Activated T-helper 1 cell treated with anti-CD3 and anti-CD28 coated beads, Interleukin-12 subunit alpha, Interleukin-12 subunit beta, Interleukin-2, Interleukin-4 antibody, amounts not matched to agents 30 ng/mL and 10 ng/mL and 1 ng/mL, durations not matched to agents 14 hours and 24 hours and 36 hours (primary cell): Measurements from ENCODE around the gene IRAK2. TPM values are rescaled to one million over a fixed set of nuclear protein-coding genes. Genes with fewer than 3 reads are reported as not detected.
A peak's percentile ranks its signal among the peaks of the same experiment; 100 is the strongest.

ENCODE experiments used
- DNase-seq: peaks from one replicate; pipeline ENCODE4 v3.0.0; 2021; ENCODE audit warnings: low spot score
- H3K27ac Mint-ChIP-seq: one replicate; pipeline ENCODE4 v1.8.0; 2021; ENCODE audit warnings: mild to moderate bottlenecking, mixed read lengths
- H3K27me3 Mint-ChIP-seq: one replicate; pipeline ENCODE4 v1.8.0; 2022; ENCODE audit warnings: mild to moderate bottlenecking, moderate library complexity, mixed read lengths; ENCODE audit not compliant: insufficient read depth
- H3K36me3 Mint-ChIP-seq: one replicate; pipeline ENCODE4 v1.8.0; 2021; ENCODE audit warnings: low read depth, mixed read lengths
- H3K4me1 Mint-ChIP-seq: one replicate; pipeline ENCODE4 v1.8.0; 2021; ENCODE audit warnings: low read depth, mixed read lengths
- H3K4me3 Mint-ChIP-seq: one replicate; pipeline ENCODE4 v1.8.0; 2021; ENCODE audit warnings: mild to moderate bottlenecking, moderate library complexity, mixed read lengths
- H3K9me3 Mint-ChIP-seq: one replicate; pipeline ENCODE4 v1.8.0; 2021; ENCODE audit warnings: mixed read lengths
- intact Hi-C: fragments of 100-400 bp; cut with micrococcal nuclease; formaldehyde crosslinking; loops from one replicate; pipeline ENCODE4 v1.15.1; 2024
- total RNA-seq: library from RNA; stranded (reverse); gene quantifications from 2 replicates; pipeline ENCODE4 v1.2.3, GENCODE V29; 2022

Gene IRAK2
- total RNA-seq, 1 donor from 2014 or later = 8.6 TPM

GRCh38 chr3:10289787-10290355 lies 125.2 kb downstream of the IRAK2 start:
- Mint-ChIP-seq H3K4me3 (no peak overlapping the region), H3K36me3 (peaks cover 51% of the 10 kb centered on the region), H3K4me1 (peaks cover 41% of the 10 kb centered on the region), H3K27me3 (no peaks in the 10 kb centered on the region), H3K9me3 (no peaks in the 10 kb centered on the region), H3K27ac (no peak overlapping the region)
- no peak for DNase-seq
- intact Hi-C loops = no loop called here

GRCh38 chr3:10290481-10291176 lies 125.9 kb downstream of the IRAK2 start:
- H3K4me1 Mint-ChIP-seq = peaks cover 34% of the 10 kb centered on the region
- H3K27me3 Mint-ChIP-seq = no peaks in the 10 kb centered on the region
- H3K4me3 Mint-ChIP-seq = no peak overlapping the region
- H3K9me3 Mint-ChIP-seq = no peaks in the 10 kb centered on the region
- no peak overlapping the region for H3K27ac Mint-ChIP-seq
- no peak for DNase-seq
- peaks cover 52% of the 10 kb centered on the region for H3K36me3 Mint-ChIP-seq
- intact Hi-C loops = no loop called here

- Mint-ChIP-seq H3K4me1 (peaks cover 25% of the 10 kb centered on the region), H3K4me3 (peak overlapping the region; percentile 46), H3K9me3 (no peaks in the 10 kb centered on the region), H3K27me3 (no peaks in the 10 kb centered on the region), H3K36me3 (peaks cover 47% of the 10 kb centered on the region), H3K27ac (peak overlapping the region; percentile 87)
- DNase-seq = no peak
- intact Hi-C loops = no loop called here
Observed at GRCh38 chr3:10291641-10292040, 126.9 kb downstream of the IRAK2 start.

GRCh38 chr3:10292505-10293419 lies 128.0 kb downstream of the IRAK2 start, which contains the start of gene GHRL:
GHRL (minus strand) TSS chr3:10292947; CDS start chr3:10290180, 2,767 bp downstream.
- Mint-ChIP-seq H3K9me3 (no peaks in the 10 kb centered on the region), H3K36me3 (peaks cover 43% of the 10 kb centered on the region), H3K4me3 (peak within 1 kb of the TSS; percentile 70), H3K27ac (peak within 1 kb of the TSS; percentile 87), H3K4me1 (peaks cover 19% of the 10 kb centered on the region), H3K27me3 (no peaks in the 10 kb centered on the region)
- intact Hi-C loops = no loop called here
- DNase-seq = peak; percentile 11

Other genes with a start within 250 kb of the IRAK2 start
- gene IL17RC, start 247.8 kb upstream of the IRAK2 start, total RNA-seq = 0.64 and 0.83 TPM in 2 replicates
- 18.7 and 20.6 TPM in 2 replicates for gene CRELD1, start 231.1 kb upstream of the IRAK2 start, total RNA-seq
- 16.4 and 16.8 TPM in 2 replicates for gene PRRT3, start 212.5 kb upstream of the IRAK2 start, total RNA-seq
- gene EMC3, start 178.1 kb upstream of the IRAK2 start, total RNA-seq = 38.8 and 43.1 TPM in 2 replicates
- gene FANCD2, start 138.5 kb upstream of the IRAK2 start, total RNA-seq = 63.4 and 64.2 TPM in 2 replicates
- gene FANCD2OS, start 56.7 kb upstream of the IRAK2 start, total RNA-seq = not detected in 2 replicates
- 97.2 and 105 TPM in 2 replicates for gene BRK1, start 49.2 kb upstream of the IRAK2 start, total RNA-seq
- gene VHL, start 23.1 kb upstream of the IRAK2 start, total RNA-seq = 59.6 and 65.8 TPM in 2 replicates
- gene TATDN2, start 83.5 kb downstream of the IRAK2 start, total RNA-seq = 80.4 and 81.5 TPM in 2 replicates
- 1.8 and 2.4 TPM in 2 replicates for gene GHRL, start 128.0 kb downstream of the IRAK2 start, total RNA-seq
- gene SEC13, start 156.2 kb downstream of the IRAK2 start, total RNA-seq = 140 and 142 TPM in 2 replicates